ENCODE data around the gene ATP11A. TPM values are rescaled to one million over a fixed set of nuclear protein-coding genes. Genes with fewer than 3 reads are reported as not detected.
A peak's percentile ranks its signal among the peaks of the same experiment; 100 is the strongest.

ATP11A gene
- total and polyA plus RNA-seq, 5 donors from 2014 or later, result 3.8 to 75.7 (median 5.0) TPM

- ATAC-seq (ENCODE audit: low read depth in 2 of 2) (no peak), DNase-seq (no peak)
- Mint-ChIP-seq H3K4me3 (no peak overlapping the region), H3K9me3 (peaks cover 0 to 1% (median 0%) of the 10 kb centered on the region in 7 donors), H3K4me1 (peaks cover 0 to 4% (median 2%) of the 10 kb centered on the region in 4 donors), H3K27me3 (no peaks in the 10 kb centered on the region), H3K27ac (peak overlapping the region in 2 of 3 donors; percentile 49 to 59), H3K36me3 (peaks cover 53% of the 10 kb centered on the region)
- no peak overlapping the region for H3K27ac ChIP-seq (ENCODE audit: insufficient read depth, low read length, poor library complexity, severe bottlenecking)
- H3K27me3 ChIP-seq (ENCODE audit: control insufficient read depth, insufficient read depth, low read length), result no peaks in the 10 kb centered on the region
- no peaks in the 10 kb centered on the region for H3K9me3 ChIP-seq (ENCODE audit: control insufficient read depth in 2 of 2, low read length in 2 of 2)
- H3K4me3 ChIP-seq (ENCODE audit: low read depth, low read length), result no peak overlapping the region
- peaks cover 30% of the 10 kb centered on the region for H3K36me3 ChIP-seq (ENCODE audit: control insufficient read depth, insufficient read depth, low read length)
- no peaks in the 10 kb centered on the region for H3K4me1 ChIP-seq (ENCODE audit: control insufficient read depth, insufficient read depth, low read length, poor library complexity, severe bottlenecking)
Measured at GRCh38 chr13:112843392-112844111, 153.7 kb downstream of the ATP11A start.

- Mint-ChIP-seq H3K36me3 (peaks cover 45% of the 10 kb centered on the region), H3K27me3 (no peaks in the 10 kb centered on the region), H3K27ac (no peak overlapping the region), H3K4me1 (peaks cover 0 to 4% (median 2%) of the 10 kb centered on the region in 4 donors), H3K4me3 (no peak overlapping the region), H3K9me3 (peaks cover 0 to 1% (median 0%) of the 10 kb centered on the region in 7 donors)
- ATAC-seq (ENCODE audit: low read depth in 2 of 2) (no peak), DNase-seq (no peak)
- Histone ChIP-seq H3K9me3 (ENCODE audit: control insufficient read depth in 2 of 2, low read length in 2 of 2) (no peaks in the 10 kb centered on the region), H3K27ac (ENCODE audit: insufficient read depth, low read length, poor library complexity, severe bottlenecking) (no peak overlapping the region), H3K27me3 (ENCODE audit: control insufficient read depth, insufficient read depth, low read length) (no peaks in the 10 kb centered on the region), H3K36me3 (ENCODE audit: control insufficient read depth, insufficient read depth, low read length) (peaks cover 26% of the 10 kb centered on the region), H3K4me1 (ENCODE audit: control insufficient read depth, insufficient read depth, low read length, poor library complexity, severe bottlenecking) (no peaks in the 10 kb centered on the region), H3K4me3 (ENCODE audit: low read depth, low read length) (no peak overlapping the region)
Measured at GRCh38 chr13:112844411-112844810, 154.6 kb downstream of the ATP11A start.

- H3K36me3 ChIP-seq (ENCODE audit: control insufficient read depth, insufficient read depth, low read length), result peaks cover 26% of the 10 kb centered on the region
- no peak overlapping the region for H3K27ac Mint-ChIP-seq
- DNase-seq (no peak), ATAC-seq (ENCODE audit: low read depth in 2 of 2) (no peak)
- no peaks in the 10 kb centered on the region for H3K27me3 ChIP-seq (ENCODE audit: control insufficient read depth, insufficient read depth, low read length)
- H3K27ac ChIP-seq (ENCODE audit: insufficient read depth, low read length, poor library complexity, severe bottlenecking), result no peak overlapping the region
- H3K4me1 ChIP-seq (ENCODE audit: control insufficient read depth, insufficient read depth, low read length, poor library complexity, severe bottlenecking), result no peaks in the 10 kb centered on the region
- no peaks in the 10 kb centered on the region for H3K27me3 Mint-ChIP-seq
- H3K4me3 ChIP-seq (ENCODE audit: low read depth, low read length), result no peak overlapping the region
- H3K9me3 ChIP-seq (ENCODE audit: control insufficient read depth in 2 of 2, low read length in 2 of 2), result no peaks in the 10 kb centered on the region
- peaks cover 43% of the 10 kb centered on the region for H3K36me3 Mint-ChIP-seq
- peaks cover 0 to 4% (median 2%) of the 10 kb centered on the region in 4 donors for H3K4me1 Mint-ChIP-seq
- peaks cover 0 to 1% (median 0%) of the 10 kb centered on the region in 7 donors for H3K9me3 Mint-ChIP-seq
- H3K4me3 Mint-ChIP-seq, result no peak overlapping the region
Measured at GRCh38 chr13:112844879-112845278, 155.0 kb downstream of the ATP11A start.

- H3K4me1 Mint-ChIP-seq, result peaks cover 0 to 5% (median 2%) of the 10 kb centered on the region in 4 donors
- no peaks in the 10 kb centered on the region for H3K27me3 Mint-ChIP-seq
- no peak overlapping the region for H3K27ac Mint-ChIP-seq
- no peaks in the 10 kb centered on the region for H3K27me3 ChIP-seq (ENCODE audit: control insufficient read depth, insufficient read depth, low read length)
- no peaks in the 10 kb centered on the region for H3K4me1 ChIP-seq (ENCODE audit: control insufficient read depth, insufficient read depth, low read length, poor library complexity, severe bottlenecking)
- DNase-seq (no peak), ATAC-seq (ENCODE audit: low read depth in 2 of 2) (no peak)
- H3K9me3 ChIP-seq (ENCODE audit: control insufficient read depth in 2 of 2, low read length in 2 of 2), result no peaks in the 10 kb centered on the region
- peaks cover 26% of the 10 kb centered on the region for H3K36me3 ChIP-seq (ENCODE audit: control insufficient read depth, insufficient read depth, low read length)
- H3K36me3 Mint-ChIP-seq, result peaks cover 51% of the 10 kb centered on the region
- H3K27ac ChIP-seq (ENCODE audit: insufficient read depth, low read length, poor library complexity, severe bottlenecking), result no peak overlapping the region
- peaks cover 0 to 1% (median 0%) of the 10 kb centered on the region in 7 donors for H3K9me3 Mint-ChIP-seq
- H3K4me3 ChIP-seq (ENCODE audit: low read depth, low read length), result no peak overlapping the region
- no peak overlapping the region for H3K4me3 Mint-ChIP-seq
Measured at GRCh38 chr13:112845511-112846144, 155.8 kb downstream of the ATP11A start.

GRCh38 chr13:112846411-112847115 is 156.7 kb downstream of the ATP11A start:
- Mint-ChIP-seq H3K9me3 (peaks cover 0 to 1% (median 0%) of the 10 kb centered on the region in 7 donors), H3K27me3 (no peaks in the 10 kb centered on the region), H3K4me3 (no peak overlapping the region), H3K4me1 (peaks cover 0 to 9% (median 2%) of the 10 kb centered on the region in 4 donors), H3K36me3 (peaks cover 60% of the 10 kb centered on the region), H3K27ac (no peak overlapping the region)
- ATAC-seq (ENCODE audit: low read depth in 2 of 2), result no peak
- no peak for DNase-seq
- H3K27ac ChIP-seq (ENCODE audit: insufficient read depth, low read length, poor library complexity, severe bottlenecking), result no peak overlapping the region
- no peak overlapping the region for H3K4me3 ChIP-seq (ENCODE audit: low read depth, low read length)
- no peaks in the 10 kb centered on the region for H3K27me3 ChIP-seq (ENCODE audit: control insufficient read depth, insufficient read depth, low read length)
- H3K4me1 ChIP-seq (ENCODE audit: control insufficient read depth, insufficient read depth, low read length, poor library complexity, severe bottlenecking), result no peaks in the 10 kb centered on the region
- H3K36me3 ChIP-seq (ENCODE audit: control insufficient read depth, insufficient read depth, low read length), result peaks cover 33% of the 10 kb centered on the region
- no peaks in the 10 kb centered on the region for H3K9me3 ChIP-seq (ENCODE audit: control insufficient read depth in 2 of 2, low read length in 2 of 2)

- ATAC-seq (ENCODE audit: low read depth in 2 of 2) (no peak), DNase-seq (no peak)
- Mint-ChIP-seq H3K9me3 (peaks cover 0 to 1% (median 0%) of the 10 kb centered on the region in 7 donors), H3K27me3 (no peaks in the 10 kb centered on the region), H3K36me3 (peaks cover 50% of the 10 kb centered on the region), H3K27ac (peak overlapping the region in 1 of 3 donors; percentile 23), H3K4me3 (no peak overlapping the region), H3K4me1 (peaks cover 0 to 4% (median 2%) of the 10 kb centered on the region in 4 donors)
- Histone ChIP-seq H3K9me3 (ENCODE audit: control insufficient read depth in 2 of 2, low read length in 2 of 2) (no peaks in the 10 kb centered on the region), H3K36me3 (ENCODE audit: control insufficient read depth, insufficient read depth, low read length) (peaks cover 38% of the 10 kb centered on the region), H3K4me3 (ENCODE audit: low read depth, low read length) (no peak overlapping the region), H3K4me1 (ENCODE audit: control insufficient read depth, insufficient read depth, low read length, poor library complexity, severe bottlenecking) (no peaks in the 10 kb centered on the region), H3K27ac (ENCODE audit: insufficient read depth, low read length, poor library complexity, severe bottlenecking) (no peak overlapping the region), H3K27me3 (ENCODE audit: control insufficient read depth, insufficient read depth, low read length) (no peaks in the 10 kb centered on the region)
Measured at GRCh38 chr13:112849500-112849899, 159.7 kb downstream of the ATP11A start.

- Mint-ChIP-seq H3K27me3 (no peaks in the 10 kb centered on the region), H3K27ac (no peak overlapping the region), H3K4me3 (no peak overlapping the region), H3K4me1 (peaks cover 0 to 4% (median 2%) of the 10 kb centered on the region in 4 donors), H3K36me3 (peaks cover 55% of the 10 kb centered on the region), H3K9me3 (peaks cover 0 to 1% (median 0%) of the 10 kb centered on the region in 7 donors)
- Histone ChIP-seq H3K27me3 (ENCODE audit: control insufficient read depth, insufficient read depth, low read length) (no peaks in the 10 kb centered on the region), H3K4me1 (ENCODE audit: control insufficient read depth, insufficient read depth, low read length, poor library complexity, severe bottlenecking) (no peaks in the 10 kb centered on the region), H3K36me3 (ENCODE audit: control insufficient read depth, insufficient read depth, low read length) (peaks cover 44% of the 10 kb centered on the region), H3K27ac (ENCODE audit: insufficient read depth, low read length, poor library complexity, severe bottlenecking) (no peak overlapping the region), H3K9me3 (ENCODE audit: control insufficient read depth in 2 of 2, low read length in 2 of 2) (no peaks in the 10 kb centered on the region), H3K4me3 (ENCODE audit: low read depth, low read length) (no peak overlapping the region)
- no peak for ATAC-seq (ENCODE audit: low read depth in 2 of 2)
- no peak for DNase-seq
Measured at GRCh38 chr13:112850273-112850672, 160.4 kb downstream of the ATP11A start.

Data from CD4-positive, CD25-positive, alpha-beta regulatory T cell (primary cell).